ENCODE results near the gene TACR2.
"Not testable (repeated sequence)": the region's sequence is repeated elsewhere in the genome, so short reads cannot be mapped to it uniquely, and the experiment has no call there.

The TACR2 gene

DNA sequence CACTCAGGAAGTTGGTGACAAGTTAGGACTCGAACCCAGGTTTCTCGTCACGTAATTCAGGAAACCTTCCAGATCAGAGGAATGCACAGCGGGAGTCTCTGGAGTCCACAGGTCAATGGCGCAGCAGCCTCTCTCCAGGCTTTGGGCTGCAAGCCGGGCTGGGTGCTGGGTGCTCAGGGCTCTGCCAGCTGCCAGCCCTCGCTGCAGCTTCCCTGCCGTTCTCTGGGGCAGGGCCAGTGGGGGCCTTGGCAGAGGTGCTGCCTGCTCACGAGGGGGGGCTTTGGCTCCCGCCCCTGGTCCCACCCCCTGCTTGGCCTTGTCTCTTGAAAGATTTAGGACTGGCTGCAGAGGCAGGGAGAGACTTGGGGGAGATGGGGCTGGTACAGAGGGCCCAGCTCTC is at the start of gene TACR2:
Gene TACR2 (minus strand): TSS at position 224 of the 400 bp plus-strand sequence. CDS start 595 bp downstream, outside the sequence.
- no peak for DNase-seq

DNA sequence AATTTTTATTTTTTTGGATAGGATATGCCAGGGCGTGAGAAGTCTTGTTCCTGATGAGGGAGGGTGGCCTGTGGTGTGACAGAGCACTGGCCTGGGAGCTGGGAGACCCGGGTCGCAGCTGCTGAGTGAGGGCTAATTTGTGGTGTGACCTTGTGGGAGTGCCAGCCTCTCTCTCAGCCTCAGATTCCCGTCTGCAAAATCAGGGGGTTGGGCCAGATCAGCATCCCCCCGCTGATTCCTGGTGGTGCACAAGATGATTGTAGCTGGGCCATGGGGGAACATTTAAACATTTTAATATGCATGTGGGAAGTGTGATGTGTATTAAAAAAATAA is 49.4 kb upstream of the TACR2 start:
- DNase-seq: no peak

DNA sequence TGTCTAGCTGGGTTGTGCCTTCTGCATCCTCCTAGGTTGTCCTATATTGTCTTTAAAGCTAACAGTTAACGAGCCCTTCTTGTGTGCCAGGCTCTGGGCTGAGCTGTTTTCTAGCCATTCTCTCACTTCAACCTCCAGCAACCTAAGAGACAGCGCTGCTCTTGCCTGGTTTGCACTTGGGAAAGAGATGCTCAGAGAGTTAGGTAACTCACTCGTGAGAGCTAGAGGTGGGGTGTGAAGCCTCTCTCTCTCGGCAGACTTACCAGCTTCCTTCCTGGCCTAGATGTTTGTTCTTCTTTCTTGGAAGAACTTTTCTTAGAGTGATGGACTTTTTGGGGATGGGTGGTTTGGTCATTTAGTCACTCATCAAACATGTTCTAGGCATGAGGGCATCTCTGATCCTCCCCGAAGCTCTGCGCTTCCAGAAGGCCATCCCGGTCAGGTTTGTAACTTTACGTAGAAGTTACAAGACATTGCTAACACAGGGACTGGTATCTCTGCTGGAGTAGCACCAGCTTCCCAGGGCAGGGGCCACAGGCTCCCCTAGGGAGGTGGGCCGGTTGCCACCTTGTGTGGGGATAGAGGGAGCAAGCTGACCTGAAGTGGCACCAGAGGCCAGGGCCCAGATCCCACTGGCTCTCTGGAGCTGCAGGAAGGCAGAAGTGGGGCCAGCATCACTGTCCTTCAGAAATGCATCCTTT is 48.9 kb upstream of the TACR2 start:
- DNase-seq: no peak

DNA sequence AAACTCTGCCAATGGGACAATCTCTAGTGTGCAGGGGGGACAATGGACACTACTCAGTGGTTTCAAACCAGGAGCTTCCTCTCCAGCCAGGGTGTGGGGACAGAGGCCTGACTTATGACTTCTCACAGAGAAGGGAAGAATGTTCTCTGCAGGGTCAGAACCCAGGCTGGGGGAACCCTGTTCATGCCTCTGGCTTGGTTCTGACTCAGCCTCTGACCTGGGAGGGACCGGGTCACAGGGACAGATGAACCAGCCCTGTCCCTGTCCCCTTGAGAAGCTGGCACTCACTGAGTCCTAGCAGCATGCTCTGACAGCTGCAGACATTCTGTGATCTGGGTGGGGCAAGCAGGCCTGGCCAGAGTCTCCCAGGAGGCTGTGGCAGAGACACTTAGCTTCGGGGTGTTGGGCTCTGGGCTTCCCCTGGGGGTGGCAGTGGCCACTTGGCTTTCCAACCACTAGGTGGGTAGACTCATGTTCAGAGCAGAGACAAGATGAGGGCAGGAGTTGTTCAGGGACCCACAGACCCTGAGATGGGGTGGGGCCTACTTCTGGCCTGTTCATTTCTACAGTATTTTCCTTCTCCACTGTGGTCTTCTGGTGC is 48.2 kb upstream of the TACR2 start:
- no peak for DNase-seq

DNA sequence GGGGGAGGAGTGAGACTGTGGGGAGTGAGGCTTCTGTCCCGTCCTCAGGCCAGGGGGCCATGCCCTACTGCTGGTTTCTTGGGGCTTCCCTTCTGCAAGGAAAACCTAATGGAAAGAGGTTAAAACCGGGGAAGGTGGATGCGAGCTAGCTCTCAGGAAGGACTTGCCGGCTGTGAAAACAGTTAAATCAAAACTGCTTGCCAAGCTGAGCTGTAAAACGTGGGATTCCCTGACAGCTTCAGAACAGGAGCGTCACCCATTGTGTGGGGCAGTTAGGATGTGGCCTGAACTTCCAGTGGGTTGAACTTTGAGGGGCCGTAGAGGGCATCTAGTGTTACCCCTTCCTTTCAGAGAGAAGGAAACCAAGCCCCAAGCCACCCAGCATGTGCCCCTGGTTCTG is 47.7 kb upstream of the TACR2 start:
- DNase-seq: no peak

DNA sequence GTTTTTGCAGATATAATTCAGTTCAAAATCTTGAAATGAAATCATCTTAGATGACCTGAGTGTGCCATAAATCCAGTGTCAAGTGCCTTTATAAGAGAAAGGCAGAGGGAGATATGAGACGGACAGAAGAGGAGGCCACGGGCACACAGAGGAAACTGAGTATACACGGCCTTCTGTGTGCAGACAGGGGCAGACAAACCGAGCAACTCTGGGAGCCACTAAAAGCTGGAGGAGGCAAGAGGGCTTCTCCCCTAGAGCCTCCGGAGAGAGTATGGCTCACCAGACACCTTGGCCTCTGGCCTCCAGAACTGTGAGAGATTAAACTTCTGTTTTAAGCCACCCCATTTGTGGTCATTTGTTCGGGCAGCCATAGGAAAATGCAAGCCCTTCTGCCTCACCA is 47.2 kb upstream of the TACR2 start:
- DNase-seq: no peak

DNA sequence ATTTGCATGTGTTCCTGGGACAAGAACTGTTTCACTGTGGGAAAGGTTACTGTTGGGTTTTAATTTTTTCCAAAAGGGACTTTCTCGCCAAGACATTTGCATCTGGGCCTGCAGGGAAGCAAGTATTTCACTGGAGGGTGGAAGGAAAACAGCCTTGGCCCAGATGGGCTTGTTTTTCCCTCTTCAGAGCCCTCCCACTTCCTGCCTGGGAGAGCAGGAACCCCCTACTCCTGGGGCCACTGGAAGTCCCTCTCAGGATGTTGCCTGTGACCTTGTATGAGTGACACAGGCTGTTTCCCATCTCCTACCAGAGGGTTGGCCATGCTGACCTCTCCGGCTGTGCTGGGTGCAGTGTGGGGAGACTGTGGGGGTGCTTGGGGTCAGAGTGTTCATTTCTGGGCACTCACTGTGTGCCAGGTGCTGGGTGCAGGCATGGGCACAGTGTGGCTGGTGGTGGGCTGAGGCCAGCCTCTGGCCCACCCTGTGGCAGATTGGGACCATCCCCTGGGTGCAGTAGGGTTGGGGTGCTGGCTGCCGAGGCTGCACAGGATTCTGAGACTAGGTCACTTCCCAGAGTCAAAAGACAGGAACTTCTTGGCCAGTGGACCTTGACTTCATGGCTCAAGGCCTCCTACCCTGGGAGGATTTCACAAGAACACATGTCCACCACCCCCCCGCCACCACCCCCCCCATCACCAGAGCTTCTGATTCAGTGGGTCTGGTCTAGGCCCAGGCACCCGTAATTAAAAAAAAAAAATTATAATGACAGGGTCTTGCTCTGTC is 44.7 kb upstream of the TACR2 start:
- no peak for DNase-seq

DNA sequence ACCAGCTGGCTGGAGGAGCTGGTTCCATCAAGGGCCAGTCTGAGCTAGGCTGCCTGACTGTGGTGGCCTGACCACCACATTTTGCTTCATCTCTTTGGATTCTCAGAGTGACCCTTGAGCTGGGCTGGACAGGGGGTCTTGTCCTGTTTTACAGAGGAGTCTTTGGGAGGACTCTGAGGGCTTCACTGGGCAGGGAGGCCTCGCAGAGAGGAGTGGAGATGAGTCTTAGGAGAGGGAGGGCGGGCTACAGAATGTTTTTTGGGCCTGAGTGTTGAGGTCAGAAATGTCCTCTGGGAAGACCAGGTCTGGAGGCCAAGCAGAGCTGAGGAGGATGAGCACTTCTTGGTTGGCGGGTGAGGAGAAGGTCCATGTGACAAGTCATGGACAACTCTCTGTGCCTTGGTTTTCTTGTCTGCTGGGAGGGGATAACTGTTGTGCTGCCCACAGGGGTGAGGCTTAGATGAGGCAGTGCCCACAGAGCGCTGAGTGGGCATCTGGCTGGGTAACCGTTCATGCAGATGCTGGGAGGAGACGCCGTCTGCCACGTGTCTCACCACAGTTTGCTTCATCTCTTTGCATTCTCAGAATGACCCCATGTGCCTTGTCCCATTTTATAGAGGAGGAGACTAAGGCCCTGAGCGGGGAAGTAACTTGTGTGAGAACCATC is 44.0 kb upstream of the TACR2 start:
- no peak for DNase-seq

DNA sequence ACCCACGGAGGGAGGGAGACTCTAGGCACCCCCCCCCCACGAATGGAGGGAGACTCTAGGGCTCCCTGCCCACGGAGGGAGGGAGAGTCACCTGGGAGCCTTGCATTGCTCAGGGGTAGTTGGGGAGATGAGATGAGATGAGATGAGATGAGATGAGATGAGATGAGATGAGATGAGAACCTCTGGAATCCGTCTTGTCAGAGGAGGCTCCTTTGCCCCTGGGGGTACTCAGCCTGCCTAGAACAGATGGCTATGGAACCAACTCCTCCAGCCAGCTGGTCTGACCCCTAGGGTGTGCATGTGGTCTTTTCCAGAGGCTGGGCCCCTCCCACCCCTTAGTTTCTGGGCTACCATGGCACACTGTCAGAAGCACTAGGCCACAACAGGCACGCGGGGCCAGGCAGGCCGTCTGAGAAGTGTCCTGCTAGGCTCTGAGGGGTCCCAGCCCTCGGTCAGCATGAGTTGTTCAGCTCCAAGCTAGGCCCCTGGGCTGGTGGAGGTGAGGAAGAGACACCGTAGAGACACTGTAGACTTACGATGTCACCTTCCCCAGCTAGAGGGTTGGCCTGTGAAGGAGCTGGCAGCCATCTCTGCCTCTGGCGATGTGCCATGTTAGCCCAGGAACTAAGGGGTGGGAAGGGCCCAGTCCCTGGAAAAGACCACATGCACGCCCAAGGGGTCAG is 43.3 kb upstream of the TACR2 start:
- DNase-seq: no peak

DNA sequence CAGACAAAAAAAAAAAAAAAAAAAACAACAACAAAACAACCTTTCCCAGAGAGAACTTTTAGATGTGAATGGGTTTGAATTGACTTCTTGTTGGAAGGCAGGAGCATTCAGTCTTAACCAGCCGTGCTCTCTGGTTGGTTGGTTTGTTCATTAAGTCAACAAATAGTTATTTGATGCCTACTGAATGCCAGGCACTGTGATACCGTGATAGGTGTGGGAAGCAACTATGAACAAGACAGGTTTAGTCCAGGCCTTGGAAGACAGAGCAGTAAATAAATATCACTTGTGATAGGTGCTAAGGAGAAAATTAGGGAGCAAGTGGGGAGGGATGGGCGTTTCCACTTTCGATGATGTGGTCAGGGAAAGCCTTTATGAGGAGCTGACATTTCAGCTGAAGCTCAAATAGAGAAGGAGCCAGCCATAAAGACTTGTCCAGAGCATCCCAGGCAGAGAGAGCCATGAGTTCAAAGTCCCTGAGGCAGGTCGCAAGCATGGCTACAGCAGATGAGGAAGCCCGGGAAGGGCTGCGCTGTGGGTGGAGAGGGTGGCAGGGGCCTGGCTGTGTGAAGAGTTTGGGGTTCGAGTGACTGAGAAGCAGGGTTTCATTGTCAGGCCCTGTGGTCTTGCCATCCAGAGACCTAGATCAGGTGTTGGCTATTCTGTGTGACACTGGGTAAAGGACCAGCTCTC is 42.5 kb upstream of the TACR2 start:
- DNase-seq: no peak

DNA sequence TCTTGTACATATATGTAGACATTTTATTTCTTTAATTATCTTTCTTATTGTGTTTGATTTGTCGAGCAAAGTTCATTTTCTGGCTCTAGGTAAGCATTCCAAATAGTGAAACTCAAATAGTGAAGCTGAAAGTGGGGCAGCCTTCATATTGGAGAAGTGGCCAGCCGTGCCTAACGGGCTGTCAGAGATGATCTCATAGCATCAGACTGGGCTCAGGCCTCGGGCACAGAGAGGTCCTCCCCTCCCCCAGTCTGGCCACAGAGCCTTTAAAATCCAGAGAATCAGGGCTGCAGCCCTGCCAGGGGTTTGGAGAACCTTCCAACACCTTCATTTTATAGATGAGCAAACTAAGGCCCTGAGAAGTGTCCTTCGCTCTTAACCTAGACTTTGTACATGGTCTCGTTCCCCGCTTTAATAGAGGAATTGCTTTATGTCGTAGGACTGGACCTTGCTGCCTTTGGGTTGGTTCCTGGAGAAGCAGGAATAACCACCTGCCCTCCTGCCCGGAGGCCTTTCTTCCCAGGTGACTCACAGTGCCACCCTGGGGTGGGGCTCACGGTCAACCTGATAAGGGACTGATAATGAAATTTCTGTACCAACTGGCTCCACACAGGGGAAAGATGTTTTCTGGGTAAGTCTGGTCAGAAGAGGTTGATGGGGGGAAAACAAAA is 41.8 kb upstream of the TACR2 start:
- no peak for DNase-seq

DNA sequence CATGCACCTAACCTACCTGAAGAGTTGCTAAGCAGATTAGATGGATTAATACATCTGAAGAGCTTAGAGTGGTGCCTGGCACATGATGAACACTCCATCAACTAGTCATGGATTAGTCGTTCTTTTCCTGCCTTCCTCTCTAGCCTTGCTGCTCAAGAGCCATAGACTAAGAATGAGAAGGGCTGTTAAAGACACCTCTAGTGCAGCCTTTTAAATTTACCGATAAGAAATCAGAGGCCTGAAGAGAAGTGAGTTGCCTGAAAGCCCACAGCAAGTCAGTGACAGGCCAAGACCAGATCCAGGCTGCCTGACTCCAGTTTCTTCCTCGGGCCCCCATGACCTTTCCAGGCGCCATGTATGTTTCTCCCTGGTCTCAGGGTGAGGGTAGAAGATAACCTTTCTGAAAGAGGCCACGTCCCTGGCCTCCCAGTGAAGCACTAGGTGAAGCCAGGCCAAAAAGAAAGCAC is 41.1 kb upstream of the TACR2 start:
- DNase-seq: no peak

DNA sequence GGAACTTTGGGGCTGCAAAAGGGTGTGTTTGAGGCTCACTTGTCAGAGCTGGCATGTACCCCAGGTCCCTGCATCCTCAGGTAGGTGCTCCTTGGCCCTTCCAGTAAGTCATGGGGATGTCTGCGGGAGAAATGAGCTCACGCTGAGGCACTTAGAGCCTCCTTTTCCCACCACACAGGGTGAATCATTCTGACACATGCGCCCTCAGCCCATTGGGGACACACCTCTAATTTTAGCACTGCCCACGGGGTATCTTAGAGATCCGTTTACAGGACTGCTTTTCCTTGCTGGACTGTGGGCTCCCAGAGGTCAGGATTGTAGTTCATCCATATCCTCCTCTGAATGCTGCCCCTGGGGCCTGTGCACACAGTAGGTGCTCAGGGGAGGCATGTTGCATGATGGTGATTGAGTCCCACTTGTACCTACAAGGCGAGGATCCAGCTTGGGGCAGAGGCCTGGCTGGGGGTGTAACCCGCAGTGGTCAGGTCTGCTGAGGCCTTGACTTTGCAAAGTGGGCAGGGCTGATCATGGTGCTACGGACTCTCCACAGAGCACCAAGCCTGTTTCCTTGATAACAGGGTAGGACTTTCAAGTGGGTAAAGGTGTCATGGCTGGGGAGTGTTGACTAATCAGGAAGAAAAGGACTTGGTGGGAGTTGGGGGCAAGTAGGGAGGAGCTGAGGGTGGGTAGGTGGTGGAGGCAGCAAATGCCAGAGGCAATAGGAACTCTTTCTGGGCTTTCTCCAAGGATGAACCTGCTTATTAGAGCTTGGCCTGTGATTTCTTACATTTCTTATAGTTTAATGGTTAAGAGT is 40.4 kb upstream of the TACR2 start:
- DNase-seq: no peak

DNA sequence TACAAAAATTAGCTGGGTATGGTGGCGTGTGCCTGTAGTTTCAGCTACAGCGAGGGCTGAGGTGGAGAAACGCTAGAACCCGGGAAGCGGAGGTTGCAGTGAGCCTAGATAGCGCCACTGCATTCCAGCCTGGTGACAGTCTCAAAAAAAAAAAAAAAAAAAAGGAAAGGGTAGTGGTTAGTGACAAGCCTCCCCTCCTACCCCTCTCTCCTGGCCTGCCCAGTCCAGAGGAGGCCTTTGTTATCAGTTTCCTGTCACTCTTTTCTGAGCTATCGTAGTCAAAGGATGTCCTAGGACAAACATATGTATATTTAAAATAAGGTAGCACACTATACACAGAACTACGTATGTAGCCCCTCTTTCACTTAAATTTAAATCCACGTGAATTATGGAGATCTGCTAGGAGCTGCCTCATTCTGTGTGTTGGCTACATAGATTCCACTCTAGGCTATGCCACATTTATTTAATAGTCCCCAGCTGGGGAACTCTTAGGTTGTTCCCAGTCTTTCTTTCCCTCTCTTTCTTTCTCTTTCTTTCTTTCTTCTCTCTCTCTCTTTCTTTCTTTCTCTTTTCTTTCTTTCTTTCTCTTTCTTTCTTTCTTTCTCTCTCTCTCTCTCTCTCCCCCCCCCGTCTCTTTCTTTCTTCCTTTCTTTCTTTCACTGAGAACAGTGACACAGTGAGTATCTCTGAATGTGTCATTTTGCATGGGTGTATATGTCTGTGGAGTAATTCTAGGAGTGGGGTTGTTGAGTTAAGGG is 38.5 kb upstream of the TACR2 start:
- DNase-seq: no peak

DNA sequence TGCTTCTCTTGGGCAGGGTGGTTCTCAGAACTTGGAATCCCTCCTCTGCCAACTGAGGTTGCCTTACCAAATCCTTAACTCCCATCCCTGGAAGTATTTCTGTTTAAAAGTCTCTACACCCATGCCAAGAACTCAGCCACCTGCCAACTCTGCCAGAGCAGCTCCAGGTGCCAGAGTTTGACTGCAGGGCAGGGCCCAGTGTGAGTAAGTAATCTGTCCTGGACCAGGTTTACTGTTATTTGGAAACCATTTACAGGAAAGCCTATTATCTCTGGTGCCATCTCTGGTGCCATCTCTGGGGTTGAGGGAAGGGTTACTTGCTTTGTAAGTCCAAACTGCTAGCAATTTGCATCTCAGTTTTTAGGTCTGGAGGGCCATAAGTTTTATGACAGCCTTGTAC is 37.1 kb upstream of the TACR2 start:
- DNase-seq: no peak

DNA sequence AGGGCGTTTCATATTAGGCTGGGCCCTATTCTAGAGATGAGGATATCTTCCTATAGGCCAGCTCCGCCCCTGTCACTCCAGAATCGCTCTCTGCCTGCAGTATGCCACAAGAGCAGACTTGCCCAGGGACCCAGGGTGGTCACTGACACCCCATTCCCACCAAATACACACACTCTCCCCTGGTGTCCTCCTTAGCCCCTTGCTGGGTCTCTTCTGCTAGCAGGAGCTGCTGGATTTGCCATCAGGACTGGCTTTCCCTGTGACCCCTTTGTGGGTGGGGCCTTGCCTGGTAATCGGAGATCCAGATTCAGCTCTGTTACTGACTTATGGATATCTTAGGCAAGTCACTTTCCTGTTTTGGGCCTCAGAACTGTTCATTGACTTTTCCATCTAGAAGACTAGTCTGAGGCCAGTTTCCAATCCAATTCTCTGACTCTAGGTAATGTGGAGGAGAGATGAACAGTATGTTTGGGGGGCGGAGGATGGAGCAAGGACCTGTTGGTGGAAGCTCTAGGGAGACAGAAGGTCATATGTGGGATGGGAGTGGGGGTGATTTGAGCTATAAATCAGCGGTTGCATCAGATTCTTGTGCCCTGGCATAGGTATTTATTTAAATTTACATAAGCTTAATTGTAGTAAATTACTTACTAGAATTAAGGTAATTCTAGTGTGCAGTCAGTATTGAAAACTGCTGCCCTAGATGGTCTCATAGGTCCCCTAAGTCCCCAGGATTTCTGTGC is 36.1 kb upstream of the TACR2 start:
- no peak for DNase-seq

DNA sequence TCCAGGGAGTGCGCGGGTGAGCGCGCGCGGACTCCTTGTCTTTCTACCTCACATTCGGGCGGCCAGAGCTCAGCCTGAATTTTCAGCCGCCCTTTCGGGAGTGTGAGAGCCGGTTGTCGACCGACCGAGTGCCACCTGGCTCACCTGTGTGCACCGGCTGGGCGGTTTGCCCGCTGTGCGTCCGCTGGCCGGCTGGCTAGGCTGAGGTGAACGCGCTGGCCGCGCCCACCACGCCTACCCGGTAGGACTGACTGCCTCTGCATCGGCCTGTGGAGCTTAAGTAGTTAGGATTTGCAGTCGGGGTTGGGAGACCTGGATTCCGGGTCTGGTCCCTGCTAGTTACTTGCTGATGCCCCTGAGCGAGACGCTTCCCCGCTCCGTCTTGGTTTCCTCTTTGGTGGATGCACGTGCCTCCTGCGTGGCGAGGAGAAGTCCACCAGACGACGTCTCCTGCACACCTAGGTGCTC is 35.1 kb upstream of the TACR2 start:
- no peak for DNase-seq

DNA sequence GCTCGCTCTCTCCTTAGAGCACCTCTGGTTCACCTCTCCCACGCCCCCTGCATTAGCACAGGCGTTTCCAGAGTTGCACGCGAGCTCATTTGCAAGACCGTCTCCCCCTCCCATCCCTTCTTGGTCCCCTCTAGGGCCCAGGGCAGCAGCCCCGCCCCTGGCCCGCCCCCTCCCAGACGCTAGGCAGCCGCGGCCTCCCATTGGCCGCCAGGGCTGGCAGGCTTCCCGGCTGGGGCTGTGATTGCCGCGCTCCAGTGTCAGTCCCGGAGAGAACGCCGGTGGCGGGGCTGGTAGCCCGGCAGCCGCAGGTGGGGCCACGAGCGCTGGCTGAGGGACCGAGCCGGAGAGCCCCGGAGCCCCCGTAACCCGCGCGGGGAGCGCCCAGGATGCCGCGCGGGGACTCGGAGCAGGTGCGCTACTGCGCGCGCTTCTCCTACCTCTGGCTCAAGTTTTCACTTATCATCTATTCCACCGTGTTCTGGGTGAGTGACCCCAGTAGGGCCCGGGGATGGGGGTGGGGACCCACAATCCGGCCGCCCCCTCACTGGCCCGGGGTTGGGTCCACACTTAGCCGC is 34.6 kb upstream of the TACR2 start, which contains the start of gene TSPAN15:
Gene TSPAN15 (plus strand): TSS at position 257 of the 575 bp plus-strand sequence. CDS start 130 bp downstream, at position 387.
- no peak for DNase-seq

DNA sequence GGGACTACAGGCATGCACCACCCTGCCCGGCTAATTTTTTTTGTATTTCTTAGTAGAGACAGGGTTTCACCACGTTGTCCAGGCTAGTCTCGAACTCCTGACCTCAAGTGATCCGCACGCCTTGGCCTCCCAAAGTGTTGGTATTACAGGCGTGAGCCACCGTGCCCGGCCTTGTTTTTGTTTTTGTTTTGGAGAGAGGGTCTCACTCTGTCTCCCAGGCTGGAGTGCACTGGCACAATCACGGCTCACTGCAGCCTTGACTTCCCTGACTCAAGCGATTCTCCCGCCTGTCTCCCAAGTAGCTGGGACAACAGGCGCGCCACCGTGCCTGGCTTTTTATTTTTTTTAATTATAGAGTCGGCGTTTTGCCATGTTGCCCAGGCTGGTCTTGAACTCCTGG is 33.7 kb upstream of the TACR2 start:
- DNase-seq: not testable (repeated sequence)
